ENCODE results near the gene ERI3. TPM values are rescaled to one million over a fixed set of nuclear protein-coding genes. Genes with fewer than 3 reads are reported as not detected.

ERI3 gene
- total and polyA plus RNA-seq, 9 of the 15 experiments (the other 6 are each of a cell fraction or from before 2014, with no cell fraction given), result 47.8 to 93.4 (median 67.2) TPM

DNA sequence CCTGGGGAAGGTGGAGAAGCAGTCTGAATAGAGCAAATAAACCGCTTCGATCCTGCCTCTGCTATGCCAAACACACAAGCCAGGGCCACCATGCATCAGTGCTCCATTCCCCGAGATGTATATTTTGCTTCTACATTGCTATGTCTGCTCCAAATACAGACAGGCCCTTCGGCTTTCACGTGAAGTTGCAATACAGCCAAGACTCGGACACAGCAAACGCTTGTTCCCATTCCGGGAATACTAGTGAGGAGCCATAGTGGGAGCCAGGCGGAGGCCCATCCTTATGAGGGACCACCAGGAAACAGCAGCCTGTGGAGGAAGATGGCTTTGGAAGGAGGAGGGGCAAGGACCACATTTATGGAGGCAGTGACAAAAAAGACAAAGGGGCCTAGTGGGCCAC, 22.6 kb downstream of the ERI3 start:
- Histone ChIP-seq H3K4me1 (replicated peaks in 1 of 2; ENCODE audit: control insufficient read depth in 2 of 2, insufficient read depth in 2 of 2, low read length in 2 of 2) (no peaks in the 10 kb centered on the region), H3K9me1 (ENCODE audit: control insufficient read depth, insufficient read depth, low read length) (no peaks in the 10 kb centered on the region), H3K9ac (ENCODE audit: insufficient read depth in 1 of 2, low read depth in 2 of 2, low read length in 2 of 2) (no peak overlapping the region), H3K36me3 (ENCODE audit: control insufficient read depth, insufficient read depth, low read length) (peaks cover 41% of the 10 kb centered on the region), H3K79me2 (ENCODE audit: control insufficient read depth, insufficient read depth, low read length) (no peaks in the 10 kb centered on the region), H2AFZ (ENCODE audit: low read depth, low read length) (no peak overlapping the region), H4K20me1 (replicated peaks; ENCODE audit: control insufficient read depth, insufficient read depth, low read length) (peaks cover 9% of the 10 kb centered on the region; the same call in 1 of the 2 replicates), H3K27me3 (ENCODE audit: control insufficient read depth in 2 of 2, insufficient read depth in 2 of 2, low read length in 2 of 2) (no peaks in the 10 kb centered on the region), H3K4me2 (ENCODE audit: insufficient read depth, low read length) (no peak overlapping the region), H3K9me3 (replicated peaks; ENCODE audit: control insufficient read depth, insufficient read depth, low read depth, low read length) (no peaks in the 10 kb centered on the region), H3K27ac (ENCODE audit: extremely low read depth, low read depth, low read length) (no peak overlapping the region), H3K4me3 (no peak overlapping the region)
- ATAC-seq, result no peak
- intact Hi-C loops (cut with micrococcal nuclease), result no loop called here
- 95% methylated on average over 9 of the region's 9 CpGs for WGBS (ENCODE audit: insufficient coverage, low coverage, missing lambda C conversion rate)
- FAIRE-seq, result no peak
- ChIA-PET POLR2A (interaction anchor here (0.6 kb wide), 1 partner anchor 82 kb away, joined by 4 read pairs; no protein-coding TSS in a partner anchor), CTCF (ENCODE audit: low intra/inter-chr PET ratio) (no interaction called here)
- BruUV-seq (replicated peaks), result no TSS peak
- no peak for TF ChIP-seq ZNF668 (CRISPR knock-in tag; IDR thresholded peaks at IDR 0.05)
- TF ChIP-seq ARID2 (IDR thresholded peaks at IDR 0.05), result no peak
- DNase-seq (ENCODE audit: extremely low read depth in 1 of 4, low spot score in 3 of 4), result no peak
- in situ Hi-C loops (cut with MboI), result no loop called here

DNA sequence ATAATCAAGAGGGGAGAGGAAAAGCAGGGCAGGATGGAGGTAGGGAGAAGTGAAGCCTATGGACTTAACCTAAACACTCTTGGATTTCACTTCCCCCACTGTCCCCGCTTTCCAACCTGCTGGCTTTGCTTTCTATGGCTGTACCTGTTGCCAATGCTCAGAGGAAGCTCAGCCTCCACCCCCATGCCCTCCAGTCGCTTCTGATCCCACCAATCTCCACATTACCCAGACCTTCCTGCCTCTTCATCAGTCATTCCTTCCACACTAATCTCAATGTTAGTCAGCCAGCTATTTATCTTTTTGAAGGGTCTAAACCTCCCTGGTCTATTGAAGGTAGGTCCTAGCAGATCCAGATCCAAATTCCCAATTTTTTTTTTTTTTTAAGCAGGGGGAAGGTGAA, 24.1 kb downstream of the ERI3 start:
- ATAC-seq (no peak), DNase-seq (ENCODE audit: extremely low read depth in 1 of 4, low spot score in 3 of 4) (no peak), FAIRE-seq (no peak)
- no peaks in the 10 kb centered on the region for H3K27me3 ChIP-seq (ENCODE audit: control insufficient read depth in 2 of 2, insufficient read depth in 2 of 2, low read length in 2 of 2)
- in situ Hi-C loops (cut with MboI) (no loop called here), intact Hi-C loops (cut with micrococcal nuclease) (no loop called here)
- no peak overlapping the region for H3K4me2 ChIP-seq (ENCODE audit: insufficient read depth, low read length)
- H3K4me1 ChIP-seq (replicated peaks in 1 of 2; ENCODE audit: control insufficient read depth in 2 of 2, insufficient read depth in 2 of 2, low read length in 2 of 2), result no peaks in the 10 kb centered on the region
- no peaks in the 10 kb centered on the region for H3K9me3 ChIP-seq (replicated peaks; ENCODE audit: control insufficient read depth, insufficient read depth, low read depth, low read length)
- TF ChIP-seq DPF2 (IDR thresholded peaks at IDR 0.05) (no peak), RHOXF2B (CRISPR knock-in tag; conservative IDR thresholded peaks at IDR 0.05) (no peak), SIN3B (IDR thresholded peaks at IDR 0.05; ENCODE audit: low read depth) (no peak), MEIS2 (IDR thresholded peaks at IDR 0.05; ENCODE audit: partially characterized antibody) (no peak), PCBP2 (IDR thresholded peaks at IDR 0.05; ENCODE audit: low read depth, low read length, poor library complexity, severe bottlenecking) (no peak)
- TF ChIP-seq, protein P1, sequence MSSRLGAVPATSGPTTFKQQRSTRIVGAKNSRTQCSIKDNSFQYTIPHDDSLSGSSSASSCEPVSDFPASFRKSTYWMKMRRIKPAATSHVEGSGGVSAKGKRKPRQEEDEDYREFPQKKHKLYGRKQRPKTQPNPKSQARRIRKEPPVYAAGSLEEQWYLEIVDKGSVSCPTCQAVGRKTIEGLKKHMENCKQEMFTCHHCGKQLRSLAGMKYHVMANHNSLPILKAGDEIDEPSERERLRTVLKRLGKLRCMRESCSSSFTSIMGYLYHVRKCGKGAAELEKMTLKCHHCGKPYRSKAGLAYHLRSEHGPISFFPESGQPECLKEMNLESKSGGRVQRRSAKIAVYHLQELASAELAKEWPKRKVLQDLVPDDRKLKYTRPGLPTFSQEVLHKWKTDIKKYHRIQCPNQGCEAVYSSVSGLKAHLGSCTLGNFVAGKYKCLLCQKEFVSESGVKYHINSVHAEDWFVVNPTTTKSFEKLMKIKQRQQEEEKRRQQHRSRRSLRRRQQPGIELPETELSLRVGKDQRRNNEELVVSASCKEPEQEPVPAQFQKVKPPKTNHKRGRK (tag; IDR thresholded peaks at IDR 0.05), result no peak
- TF ChIP-seq, protein P2, sequence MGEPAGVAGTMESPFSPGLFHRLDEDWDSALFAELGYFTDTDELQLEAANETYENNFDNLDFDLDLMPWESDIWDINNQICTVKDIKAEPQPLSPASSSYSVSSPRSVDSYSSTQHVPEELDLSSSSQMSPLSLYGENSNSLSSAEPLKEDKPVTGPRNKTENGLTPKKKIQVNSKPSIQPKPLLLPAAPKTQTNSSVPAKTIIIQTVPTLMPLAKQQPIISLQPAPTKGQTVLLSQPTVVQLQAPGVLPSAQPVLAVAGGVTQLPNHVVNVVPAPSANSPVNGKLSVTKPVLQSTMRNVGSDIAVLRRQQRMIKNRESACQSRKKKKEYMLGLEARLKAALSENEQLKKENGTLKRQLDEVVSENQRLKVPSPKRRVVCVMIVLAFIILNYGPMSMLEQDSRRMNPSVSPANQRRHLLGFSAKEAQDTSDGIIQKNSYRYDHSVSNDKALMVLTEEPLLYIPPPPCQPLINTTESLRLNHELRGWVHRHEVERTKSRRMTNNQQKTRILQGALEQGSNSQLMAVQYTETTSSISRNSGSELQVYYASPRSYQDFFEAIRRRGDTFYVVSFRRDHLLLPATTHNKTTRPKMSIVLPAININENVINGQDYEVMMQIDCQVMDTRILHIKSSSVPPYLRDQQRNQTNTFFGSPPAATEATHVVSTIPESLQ (CRISPR knock-in tag; IDR thresholded peaks at IDR 0.05), result no peak
- peaks cover 25% of the 10 kb centered on the region for H3K36me3 ChIP-seq (ENCODE audit: control insufficient read depth, insufficient read depth, low read length)
- no peak overlapping the region for H2AFZ ChIP-seq (ENCODE audit: low read depth, low read length)
- H3K9ac ChIP-seq (ENCODE audit: insufficient read depth in 1 of 2, low read depth in 2 of 2, low read length in 2 of 2), result no peak overlapping the region
- H4K20me1 ChIP-seq (replicated peaks; ENCODE audit: control insufficient read depth, insufficient read depth, low read length), result peaks cover 9% of the 10 kb centered on the region; the same call in 1 of the 2 replicates
- H3K4me3 ChIP-seq, result no peak overlapping the region
- ChIA-PET POLR2A (interaction anchor here (0.5 to 1.4 kb wide), 4 partner anchors 24 to 342 kb away, joined by 3 to 5 read pairs (median 3); partner anchors contain the start of gene ERI3), CTCF (ENCODE audit: low intra/inter-chr PET ratio) (interaction anchor here (0.5 kb wide), 1 partner anchor 261 kb away, joined by 3 read pairs; no protein-coding TSS in a partner anchor)
- no TSS peak for BruUV-seq (replicated peaks)
- H3K79me2 ChIP-seq (ENCODE audit: control insufficient read depth, insufficient read depth, low read length), result no peaks in the 10 kb centered on the region
- no peak overlapping the region for H3K27ac ChIP-seq (ENCODE audit: extremely low read depth, low read depth, low read length)
- 68% methylated on average over 2 of the region's 2 CpGs for WGBS (ENCODE audit: insufficient coverage, low coverage, missing lambda C conversion rate)
- H3K9me1 ChIP-seq (ENCODE audit: control insufficient read depth, insufficient read depth, low read length), result no peaks in the 10 kb centered on the region
